ENCODE results near the gene DBP.

GRCh38 chr19:48614436-48615230 lies 22.5 kb downstream of the DBP start, which contains the start of gene FAM83E:
- TF ChIP-seq POLR2AphosphoS5 (IDR thresholded peaks at IDR 0.05; ENCODE audit: low read depth, low read length), result peak; percentile 51; the same call in 1 of the 2 replicates
- TF ChIP-seq TAF1 (IDR thresholded peaks at IDR 0.05; ENCODE audit: low read depth, low read length), result no peak
- peak; percentile 3; the same call in 1 of the 2 replicates for TF ChIP-seq POLR2A (IDR thresholded peaks at IDR 0.05; ENCODE audit: low read depth, low read length)
- TF ChIP-seq POU2F2 (IDR thresholded peaks at IDR 0.05; ENCODE audit: low read depth, low read length), result no peak; the same call in 1 of the 2 replicates
